HG03039 (cell line): ENCODE data around the gene HOXC5.
"Not testable (repeated sequence)": the region's sequence is repeated elsewhere in the genome, so short reads cannot be mapped to it uniquely, and the experiment has no call there.

Experiments used
- ATAC-seq: cut with Tn5 transposase; IDR thresholded peaks from one replicate; pipeline ENCODE4 v1.9.1; 2021; ENCODE audit warnings: mild to moderate bottlenecking, moderate library complexity; ENCODE audit not compliant: unreplicated experiment

The HOXC5 gene

GRCh38 chr12:54060174-54060974 lies 27.5 kb downstream of the HOXC5 start:
- no peak for ATAC-seq

- ATAC-seq: no peak
Measured at GRCh38 chr12:54060975-54061778, 28.3 kb downstream of the HOXC5 start.

- no peak for ATAC-seq
Measured at GRCh38 chr12:54065677-54066076, 32.8 kb downstream of the HOXC5 start.

- no peak for ATAC-seq
Measured at GRCh38 chr12:54066408-54066807, 33.6 kb downstream of the HOXC5 start.

- ATAC-seq: no peak
Measured at GRCh38 chr12:54068418-54069070, 35.7 kb downstream of the HOXC5 start.

GRCh38 chr12:54071942-54072341 lies 39.1 kb downstream of the HOXC5 start:
- ATAC-seq: no peak

- ATAC-seq: no peak
Measured at GRCh38 chr12:54074308-54074707, 41.5 kb downstream of the HOXC5 start.

- ATAC-seq: no peak
Measured at GRCh38 chr12:54075409-54075808, 42.6 kb downstream of the HOXC5 start.

- no peak for ATAC-seq
Measured at GRCh38 chr12:54075974-54076373, 43.1 kb downstream of the HOXC5 start.

GRCh38 chr12:54077843-54078242 lies 45.0 kb downstream of the HOXC5 start:
- not testable (repeated sequence) for ATAC-seq

- ATAC-seq: not testable (repeated sequence)
Measured at GRCh38 chr12:54079115-54079514, 46.3 kb downstream of the HOXC5 start.

- not testable (repeated sequence) for ATAC-seq
Measured at GRCh38 chr12:54080008-54080924, 47.4 kb downstream of the HOXC5 start.

GRCh38 chr12:54081053-54081514 lies 48.2 kb downstream of the HOXC5 start:
- ATAC-seq: not testable (repeated sequence)

GRCh38 chr12:54081581-54082396 lies 48.9 kb downstream of the HOXC5 start:
- not testable (repeated sequence) for ATAC-seq

GRCh38 chr12:54082397-54082892 lies 49.6 kb downstream of the HOXC5 start:
- ATAC-seq: no peak
